GM19438 (cell line): ENCODE data around the gene POU2AF3.
"Not testable (repeated sequence)": the region's sequence is repeated elsewhere in the genome, so short reads cannot be mapped to it uniquely, and the experiment has no call there.

ENCODE experiments used
- ATAC-seq: cut with Tn5 transposase; IDR thresholded peaks from one replicate; pipeline ENCODE4 v1.9.1; 2021; ENCODE audit warnings: low read depth; ENCODE audit not compliant: unreplicated experiment

Gene POU2AF3

GRCh38 chr11:111300569-111300968 is 2.2 kb downstream of the POU2AF3 start:
- no peak for ATAC-seq

GRCh38 chr11:111301004-111301841 is 2.9 kb downstream of the POU2AF3 start:
- no peak for ATAC-seq

GRCh38 chr11:111301842-111302118 is 3.4 kb downstream of the POU2AF3 start:
- no peak for ATAC-seq

GRCh38 chr11:111302298-111302697 is 4.0 kb downstream of the POU2AF3 start:
- ATAC-seq: no peak

GRCh38 chr11:111303461-111303860 is 5.1 kb downstream of the POU2AF3 start:
- no peak for ATAC-seq

GRCh38 chr11:111305162-111305802 is 6.9 kb downstream of the POU2AF3 start:
- ATAC-seq: no peak

GRCh38 chr11:111305876-111306275 is 7.5 kb downstream of the POU2AF3 start:
- no peak for ATAC-seq

GRCh38 chr11:111306321-111306720 is 8.0 kb downstream of the POU2AF3 start:
- ATAC-seq: no peak

GRCh38 chr11:111307472-111308108 is 9.2 kb downstream of the POU2AF3 start:
- no peak for ATAC-seq

GRCh38 chr11:111308140-111308539 is 9.8 kb downstream of the POU2AF3 start:
- no peak for ATAC-seq

GRCh38 chr11:111309215-111309915 is 11.0 kb downstream of the POU2AF3 start:
- no peak for ATAC-seq

GRCh38 chr11:111310088-111310487 is 11.7 kb downstream of the POU2AF3 start:
- ATAC-seq: no peak

- no peak for ATAC-seq
Observed at GRCh38 chr11:111310723-111311122, 12.4 kb downstream of the POU2AF3 start.

GRCh38 chr11:111312076-111312475 is 13.7 kb downstream of the POU2AF3 start:
- no peak for ATAC-seq

- no peak for ATAC-seq
Observed at GRCh38 chr11:111319296-111319695, 20.9 kb downstream of the POU2AF3 start.

- ATAC-seq: not testable (repeated sequence)
Observed at GRCh38 chr11:111320199-111320598, 21.9 kb downstream of the POU2AF3 start.

GRCh38 chr11:111320728-111321568 is 22.6 kb downstream of the POU2AF3 start:
- ATAC-seq: no peak

GRCh38 chr11:111322534-111322933 is 24.2 kb downstream of the POU2AF3 start:
- no peak for ATAC-seq

- ATAC-seq: no peak
Observed at GRCh38 chr11:111324277-111324720, 26.0 kb downstream of the POU2AF3 start.

GRCh38 chr11:111325259-111325658 is 26.9 kb downstream of the POU2AF3 start:
- no peak for ATAC-seq
